RKO (cell line): ENCODE results near the gene SLC7A6.

Experiments
- DNase-seq: peaks from one replicate; pipeline ENCODE4 v3.0.0-alpha.2; 2016; ENCODE audit warnings: low spot score

Gene SLC7A6

DNA sequence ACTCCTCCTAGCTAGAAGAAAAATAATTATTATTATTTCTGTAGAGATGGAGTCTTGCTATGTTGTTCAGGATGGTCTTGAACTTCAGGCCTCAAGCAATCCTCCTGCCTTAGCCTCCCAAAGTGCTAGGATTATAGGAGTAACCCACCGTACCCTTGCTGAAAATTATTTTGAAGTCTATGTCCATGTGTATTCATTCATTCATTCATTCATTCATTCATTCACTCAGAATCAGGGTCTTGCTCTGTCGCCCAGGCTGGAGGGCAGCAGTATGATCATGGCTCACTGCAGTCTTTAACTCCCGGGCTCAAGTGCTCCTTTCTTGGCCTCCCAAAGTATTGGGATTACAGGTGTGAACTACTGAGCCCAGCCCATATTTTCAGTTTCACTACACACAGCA is 42.3 kb downstream of the SLC7A6 start:
- DNase-seq, result no peak

DNA sequence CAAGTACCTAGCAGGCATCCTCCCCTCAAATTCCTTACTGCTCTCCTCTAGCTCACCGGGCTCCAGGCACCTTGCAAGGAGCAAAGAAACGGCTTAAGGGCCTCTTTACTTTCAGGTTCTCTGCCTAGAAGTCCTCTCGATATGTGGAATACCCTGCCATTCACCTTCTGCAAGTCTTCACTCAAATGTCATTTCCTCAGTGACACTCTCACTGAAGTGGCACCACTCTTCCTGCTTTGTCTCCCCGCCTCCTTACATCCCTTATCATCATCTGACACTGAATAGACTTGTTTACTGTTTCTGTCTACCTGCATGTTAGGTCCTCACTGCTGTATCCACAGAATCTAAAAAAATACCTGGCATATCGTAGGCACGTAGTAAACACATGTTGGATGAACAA is 45.5 kb downstream of the SLC7A6 start:
- peak; percentile 13 for DNase-seq

DNA sequence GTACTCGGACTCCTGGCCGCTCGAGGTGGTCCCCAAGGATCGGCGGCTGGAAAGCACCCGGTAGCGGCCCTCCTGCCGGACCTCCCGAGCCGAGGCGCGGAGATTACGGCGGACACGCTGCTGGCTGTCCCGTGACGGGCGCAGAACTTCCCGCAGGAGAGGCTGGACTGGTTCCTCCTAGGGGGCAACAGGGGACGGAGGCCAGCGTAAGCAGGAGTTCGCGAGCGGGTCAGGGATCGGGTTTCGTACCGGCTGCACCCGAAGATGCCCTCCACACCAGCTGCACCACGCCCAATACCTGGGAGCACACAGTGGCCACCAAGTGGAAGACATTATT is 46.1 kb downstream of the SLC7A6 start:
- DNase-seq, result no peak

DNA sequence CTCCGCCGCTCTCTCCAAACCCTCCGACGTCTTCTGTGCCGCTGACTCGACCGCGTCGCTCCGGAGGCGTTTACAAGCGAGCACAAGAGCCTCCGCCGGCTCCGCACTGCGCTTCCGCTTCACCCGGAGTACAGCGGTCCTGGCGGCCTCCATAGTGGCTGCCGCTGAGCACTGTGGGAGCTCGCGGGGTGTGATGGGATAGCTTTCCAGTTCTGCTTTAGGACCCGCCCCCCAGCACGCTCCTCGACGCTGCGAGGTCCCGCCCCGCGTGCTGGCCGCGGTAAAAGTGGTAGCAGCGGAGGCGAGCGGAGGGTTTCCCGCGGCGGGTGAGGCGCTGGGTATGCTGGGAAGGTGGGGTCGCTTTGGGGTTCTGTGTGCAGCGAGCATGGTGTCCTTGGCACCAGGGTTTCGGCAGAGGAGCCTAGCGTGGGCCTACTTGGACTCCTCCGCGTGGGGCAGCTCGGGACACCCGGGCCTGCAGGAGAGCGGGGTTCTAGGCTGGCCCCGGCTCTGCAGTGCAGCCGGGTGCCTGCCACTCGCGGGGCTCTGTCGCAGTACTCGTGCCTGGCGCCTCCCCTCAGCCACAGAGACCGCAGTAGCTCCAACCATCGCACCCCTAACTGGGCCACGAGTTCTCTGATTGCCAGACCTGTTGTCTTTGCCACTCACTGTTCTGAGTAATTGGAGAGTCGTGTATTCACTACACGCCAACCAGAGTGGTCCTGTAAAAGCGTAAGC is 46.6 kb downstream of the SLC7A6 start, which contains the start of the genes PRMT7 and SLC7A6OS:
TSS of gene PRMT7 (plus strand) at position 246 of the 738 bp plus-strand sequence. CDS start 4,961 bp downstream, outside the sequence.
TSS of gene SLC7A6OS (minus strand) at position 173 of the 738 bp plus-strand sequence. CDS start at position 153, 20 bp downstream.
- peak; percentile 94 for DNase-seq

DNA sequence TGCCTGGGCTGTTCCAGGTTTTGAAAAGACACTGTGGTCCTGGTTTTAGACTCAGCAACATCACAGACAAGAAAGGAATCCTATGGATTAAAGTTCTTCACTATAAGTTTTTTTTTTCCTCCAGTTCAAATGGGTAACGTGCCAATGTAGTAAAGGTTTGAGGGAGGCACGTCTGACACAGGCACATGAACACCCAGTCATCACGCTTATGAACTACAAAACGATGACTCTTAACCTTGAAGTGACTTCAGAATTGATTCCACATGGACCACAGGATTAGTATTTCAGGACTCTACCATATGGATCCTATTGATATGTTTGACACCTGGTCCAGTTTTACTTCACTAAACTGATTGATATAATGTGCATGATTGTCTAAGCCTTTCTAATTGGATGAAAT is 48.8 kb downstream of the SLC7A6 start:
- no peak for DNase-seq

DNA sequence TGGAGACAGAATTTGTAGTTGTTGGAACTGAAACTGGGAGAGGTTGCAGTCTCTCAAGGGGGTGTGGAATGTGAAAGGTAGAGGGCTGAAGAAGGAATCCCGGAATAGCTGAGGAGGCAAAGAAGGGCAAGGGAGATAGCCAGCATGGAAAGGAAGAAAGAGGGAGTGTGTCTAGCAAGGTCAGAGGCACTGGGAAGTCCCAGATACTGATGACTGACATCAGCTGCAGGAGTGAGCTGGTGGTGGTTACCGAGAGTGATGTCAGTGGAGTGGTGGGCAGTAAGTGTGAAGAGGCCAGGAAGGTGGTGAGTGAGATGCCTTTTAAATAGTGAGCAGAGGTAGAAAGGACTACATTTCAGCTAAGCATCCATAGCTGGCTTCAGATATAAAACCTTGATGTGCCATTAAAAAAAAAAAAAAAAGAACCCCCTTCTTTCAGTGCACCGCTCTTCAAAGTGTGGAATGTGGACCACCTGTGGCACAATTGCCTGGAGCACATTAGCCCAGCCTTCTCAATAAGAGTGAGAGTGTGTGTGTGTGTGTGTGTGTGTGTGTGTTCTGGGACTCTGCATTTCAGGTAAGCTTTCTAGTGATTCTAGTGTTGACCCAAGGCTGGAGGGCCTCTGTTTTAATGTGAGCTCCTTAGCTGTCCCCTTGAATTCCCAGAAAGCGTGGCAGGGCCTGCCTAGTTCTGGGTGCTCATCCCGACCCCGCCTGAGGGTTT is 55.0 kb downstream of the SLC7A6 start:
- DNase-seq, result no peak

DNA sequence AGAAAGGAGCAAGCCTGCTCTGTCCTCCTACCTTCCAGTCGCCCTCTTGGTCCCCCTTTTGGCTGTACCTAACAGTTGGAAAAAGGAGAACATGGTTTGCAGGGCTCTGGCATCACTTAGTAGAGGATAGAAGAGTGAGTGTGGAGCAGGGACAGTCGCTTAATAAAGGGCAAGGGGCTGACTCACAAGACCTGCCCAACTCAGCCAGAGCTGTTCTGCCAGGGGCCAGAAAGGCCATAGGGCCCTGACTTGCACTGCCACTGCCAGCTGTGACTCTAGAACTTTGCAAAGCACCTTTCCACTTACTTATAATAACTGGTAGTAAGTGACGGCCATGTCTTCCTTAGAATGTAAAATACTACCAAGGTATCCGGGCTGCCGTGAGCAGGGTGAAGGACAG is 60.0 kb downstream of the SLC7A6 start:
- no peak for DNase-seq

DNA sequence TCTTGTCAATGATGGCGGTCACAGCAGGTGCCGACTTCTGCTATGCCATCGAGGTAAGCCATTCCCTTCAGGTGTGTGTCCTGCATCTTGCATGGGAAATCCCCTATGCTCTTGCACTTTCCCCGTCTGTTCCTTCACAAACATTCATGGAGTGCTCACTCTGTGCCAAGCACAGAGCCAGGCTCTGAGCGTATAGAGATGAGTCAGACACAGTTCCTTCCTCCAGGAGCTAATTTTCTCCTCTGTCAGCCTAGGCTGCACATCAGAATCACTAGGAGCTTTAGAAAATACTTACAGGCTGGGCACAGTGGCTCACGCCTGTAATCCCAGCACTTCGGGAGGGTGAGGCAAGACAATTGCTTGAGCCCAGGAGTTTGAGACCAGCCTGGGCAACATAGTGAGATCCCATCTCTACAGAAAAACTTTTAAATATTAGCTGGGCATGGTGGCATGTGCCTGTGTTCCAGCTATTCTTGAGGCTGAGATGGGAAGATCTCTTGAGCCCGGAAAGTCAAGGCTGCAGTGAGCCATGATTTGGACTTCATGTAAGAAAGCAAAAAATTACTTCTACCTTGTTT is 60.5 kb downstream of the SLC7A6 start:
- no peak for DNase-seq

DNA sequence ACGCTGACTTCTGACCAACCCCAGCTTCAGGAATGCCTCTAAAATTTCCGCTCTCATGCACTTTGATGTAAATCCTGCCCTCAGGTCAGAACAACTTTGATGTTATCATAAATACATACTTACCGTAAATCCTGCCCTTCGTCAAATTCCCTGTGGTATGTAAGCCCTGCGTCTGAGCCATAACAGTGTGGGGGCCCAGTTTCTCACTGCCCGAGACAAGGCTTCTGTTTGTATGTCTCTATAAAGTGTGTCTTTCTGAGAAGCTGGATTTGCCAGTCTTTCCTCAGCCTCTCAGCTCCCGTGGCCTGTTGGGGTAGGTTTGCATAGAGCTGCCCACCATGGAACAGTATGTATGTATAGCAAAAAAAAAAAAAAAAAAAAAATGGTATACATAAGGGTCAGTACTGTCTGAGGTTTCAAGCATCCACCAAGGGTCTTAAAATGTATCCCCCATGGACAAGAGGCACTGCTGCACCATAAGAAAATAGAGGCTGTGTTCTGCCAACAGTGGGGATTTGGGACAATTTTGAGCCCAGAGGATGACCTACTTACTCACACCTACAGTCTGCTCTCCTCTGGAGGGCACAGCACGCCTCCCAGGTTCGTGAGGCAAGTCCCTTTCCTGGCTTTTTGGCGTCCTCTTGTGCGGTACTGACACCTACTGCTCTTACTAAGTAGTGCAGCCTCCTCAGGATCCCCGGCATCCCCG is 64.0 kb downstream of the SLC7A6 start:
- peak; percentile 82 for DNase-seq

DNA sequence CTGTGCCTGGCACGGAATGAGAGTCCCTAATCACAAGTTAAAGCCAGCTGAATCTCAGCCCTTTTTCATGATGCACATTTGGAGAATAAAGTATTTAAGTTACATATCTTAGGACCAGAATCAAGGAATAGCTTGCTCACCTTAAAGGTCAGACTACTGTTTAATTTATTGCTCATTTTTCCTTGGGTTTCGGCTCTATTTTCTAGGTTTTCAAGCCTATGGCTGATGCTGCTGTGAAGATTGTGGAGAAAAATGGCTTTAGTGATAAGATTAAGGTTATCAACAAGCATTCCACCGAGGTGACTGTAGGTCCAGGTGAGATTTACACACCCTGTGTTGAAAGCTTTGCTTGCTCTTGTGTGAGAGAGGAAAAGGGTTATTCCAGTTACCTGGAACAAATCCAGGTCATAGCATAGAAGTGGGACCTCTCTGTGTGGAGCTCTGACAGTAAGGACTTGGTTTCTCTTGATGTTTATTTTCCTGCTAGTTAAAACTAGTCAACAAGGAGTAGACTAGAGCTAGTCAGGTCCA is 64.6 kb downstream of the SLC7A6 start:
- no peak for DNase-seq

DNA sequence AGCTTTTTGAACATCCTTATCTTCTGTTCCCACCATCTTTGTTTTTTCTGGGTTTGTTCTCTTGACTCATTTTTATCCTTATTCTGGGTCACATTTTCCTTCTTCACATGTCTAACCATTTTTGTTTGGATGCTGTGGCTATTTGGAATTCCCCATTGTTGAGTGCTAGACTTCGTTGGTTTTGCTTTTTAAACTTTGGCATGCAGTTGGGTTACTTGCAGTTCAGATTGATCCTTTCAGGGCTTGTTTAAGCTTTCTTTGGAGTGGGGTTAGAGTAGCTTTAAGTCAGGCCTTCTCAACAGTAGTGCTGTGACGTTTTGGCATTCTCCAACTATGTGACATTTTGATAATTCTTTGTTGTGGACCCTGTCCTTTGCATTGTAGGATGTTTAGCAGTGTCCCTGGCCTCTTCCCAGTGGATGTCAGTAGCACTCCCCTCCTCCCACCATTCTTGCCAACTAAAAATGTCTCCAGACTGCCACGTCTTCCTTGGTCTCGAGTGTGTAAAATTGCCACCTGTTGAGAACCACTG is 67.6 kb downstream of the SLC7A6 start:
- no peak for DNase-seq

DNA sequence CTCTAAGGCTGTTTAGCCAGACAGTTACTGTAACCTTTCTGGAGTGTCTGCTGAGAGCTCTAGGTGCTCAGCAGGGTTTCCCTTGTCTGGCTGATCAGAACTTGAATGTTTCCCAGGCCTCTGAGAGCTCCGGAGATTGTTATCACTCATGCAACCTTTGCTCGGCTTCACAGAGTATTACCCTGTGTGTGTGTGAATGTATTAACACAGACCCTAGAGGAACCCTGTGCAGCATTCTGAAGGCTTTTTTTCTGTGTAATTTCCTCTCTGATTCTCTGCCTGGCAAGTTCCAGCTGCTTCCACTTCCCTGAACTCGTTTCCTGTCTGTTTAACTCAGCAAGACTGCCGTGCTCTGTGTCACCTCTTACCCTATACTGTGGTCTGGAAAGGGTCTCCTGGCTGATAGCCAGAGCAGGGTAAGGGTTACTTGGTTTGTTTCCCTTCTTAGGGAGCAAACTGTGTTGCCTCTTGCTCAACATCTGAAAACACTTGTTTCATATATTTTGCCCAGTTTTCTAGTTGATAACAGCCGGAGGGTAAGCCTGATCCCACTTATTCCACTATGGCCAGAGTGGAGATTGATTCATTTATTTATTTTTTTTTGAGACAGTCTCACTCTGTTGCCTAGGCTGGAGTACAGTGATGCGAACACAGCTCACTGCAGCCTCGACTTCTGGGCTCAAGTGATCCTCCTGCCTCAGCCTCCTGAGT is 68.2 kb downstream of the SLC7A6 start:
- no peak for DNase-seq

DNA sequence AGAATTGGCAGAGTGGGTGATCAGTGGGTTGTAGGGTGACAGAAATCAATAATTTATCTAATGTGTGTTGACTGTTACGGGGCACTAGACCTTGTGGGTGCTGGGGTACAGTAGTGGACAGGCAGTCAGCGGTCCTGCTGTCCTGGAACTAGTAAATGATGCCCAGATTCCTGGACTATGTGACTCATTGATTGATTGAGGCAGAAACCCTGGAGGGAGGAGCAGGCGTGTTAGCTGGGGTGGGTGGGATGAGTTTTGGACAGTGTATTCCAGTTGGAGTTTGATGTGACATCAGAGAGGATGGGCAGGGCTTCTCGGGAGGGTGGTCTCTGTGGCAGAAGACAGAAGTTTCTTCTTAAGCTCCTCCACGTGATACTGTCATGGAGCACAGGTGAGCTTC is 70.8 kb downstream of the SLC7A6 start:
- DNase-seq, result no peak

DNA sequence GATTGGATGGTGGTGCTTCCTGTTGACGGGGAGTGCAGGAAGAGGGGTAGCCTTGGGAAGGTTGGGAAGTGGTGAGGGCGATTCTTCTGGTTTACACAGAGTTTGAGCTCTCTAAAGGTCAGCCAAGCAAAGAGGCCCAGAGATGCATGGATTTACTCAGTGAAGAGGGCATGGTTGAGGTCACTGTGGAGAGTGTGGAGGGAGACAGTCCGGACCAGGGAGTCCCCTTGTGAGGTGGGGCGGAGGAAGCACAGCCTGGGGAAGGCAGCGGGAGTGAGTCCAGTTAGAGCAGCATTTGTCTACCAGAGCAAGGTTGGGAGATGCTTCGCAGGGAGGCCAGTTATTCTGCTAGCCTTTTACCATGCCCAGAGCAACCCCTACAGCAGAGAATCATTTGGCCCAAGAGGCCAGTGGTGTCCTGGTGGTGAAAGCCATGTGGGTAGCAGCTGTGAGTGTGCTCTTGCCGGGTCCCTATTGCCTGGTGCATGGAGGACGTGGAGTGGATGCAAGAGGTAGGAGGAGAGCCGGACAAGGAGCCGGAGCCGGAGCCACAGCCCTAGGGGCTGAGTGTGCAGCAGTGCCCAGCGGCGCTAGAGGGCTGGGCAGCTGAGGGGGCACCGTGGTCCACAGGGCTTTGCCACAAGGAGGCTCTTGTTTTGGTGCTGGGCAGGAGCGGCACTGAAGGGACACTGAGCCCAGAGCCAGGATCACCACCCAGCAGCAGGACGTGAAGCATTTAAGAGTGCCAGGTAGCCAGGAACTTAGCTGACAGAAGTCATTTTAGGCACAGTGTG is 74.2 kb downstream of the SLC7A6 start:
- DNase-seq, result no peak

DNA sequence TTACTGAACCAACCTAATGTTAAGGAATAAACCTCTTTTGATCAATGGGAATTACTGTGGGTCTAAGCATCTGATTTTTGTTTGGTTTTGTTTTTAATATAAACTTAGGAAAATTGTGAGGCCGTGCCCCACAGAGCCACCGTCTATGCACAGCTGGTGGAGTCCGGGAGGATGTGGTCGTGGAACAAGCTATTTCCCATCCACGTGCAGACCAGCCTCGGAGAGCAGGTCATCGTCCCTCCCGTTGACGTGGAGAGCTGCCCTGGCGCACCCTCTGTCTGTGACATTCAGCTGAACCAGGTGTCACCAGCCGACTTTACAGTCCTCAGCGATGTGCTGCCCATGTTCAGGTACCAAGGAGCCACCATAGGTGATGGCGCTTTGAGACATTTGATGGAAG is 74.9 kb downstream of the SLC7A6 start:
- no peak for DNase-seq

DNA sequence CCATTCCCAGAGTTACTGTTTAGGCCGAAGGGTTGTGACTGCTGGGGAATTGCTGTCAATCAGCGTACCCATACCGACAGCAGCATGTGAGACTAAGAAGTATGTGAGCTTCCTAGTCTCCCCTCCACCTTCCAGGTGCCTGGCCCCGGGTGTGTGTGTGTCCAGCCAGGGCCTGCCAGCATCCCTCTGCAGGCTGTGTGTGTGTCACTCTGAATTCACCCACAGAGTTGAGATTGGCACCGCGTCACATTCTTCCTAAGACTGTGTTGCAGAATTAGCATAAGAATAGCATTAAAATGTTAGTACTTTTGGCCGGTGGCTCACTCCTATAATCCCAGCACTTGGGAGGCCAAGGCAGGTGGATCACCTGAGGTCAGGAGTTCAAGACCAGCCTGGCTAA is 78.3 kb downstream of the SLC7A6 start:
- DNase-seq, result no peak

DNA sequence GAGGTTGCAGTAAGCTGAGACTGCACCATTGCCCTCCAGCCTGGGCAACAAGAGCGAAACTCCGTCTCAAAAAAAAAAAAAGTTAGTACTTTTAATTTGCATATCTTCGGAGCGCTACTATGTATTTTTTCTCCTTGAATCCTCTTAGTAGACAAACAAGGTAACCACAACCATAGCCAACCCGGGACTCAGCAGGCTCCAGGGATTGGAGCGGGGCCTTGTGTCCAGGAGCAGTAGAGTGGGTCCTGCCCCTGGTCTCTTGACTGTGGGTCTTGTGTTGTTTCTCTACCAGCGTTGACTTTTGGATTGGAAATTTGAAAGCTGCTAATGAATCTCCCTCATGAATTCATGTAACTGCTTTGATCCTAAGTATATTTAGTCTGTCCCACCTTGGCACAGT is 78.8 kb downstream of the SLC7A6 start:
- DNase-seq, result no peak

DNA sequence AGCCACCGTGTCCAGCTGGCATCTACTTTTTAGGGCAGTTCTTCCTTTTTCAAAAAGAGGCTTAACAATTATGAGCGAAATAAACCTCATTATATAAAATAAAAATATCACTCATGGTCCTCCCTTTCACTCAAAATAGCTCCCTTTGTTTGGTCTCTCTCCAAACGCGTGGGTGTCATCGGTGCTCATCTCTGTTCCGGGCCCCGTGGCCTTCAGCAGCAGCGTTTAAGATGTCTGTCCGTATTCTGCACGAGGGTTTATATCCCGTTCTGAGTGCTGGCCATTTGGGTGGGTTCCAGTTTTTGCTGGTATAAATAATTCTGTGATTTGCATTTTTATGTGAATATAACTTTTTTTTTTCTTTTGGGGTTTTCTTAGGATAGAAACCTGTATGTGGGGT is 79.9 kb downstream of the SLC7A6 start:
- no peak for DNase-seq

DNA sequence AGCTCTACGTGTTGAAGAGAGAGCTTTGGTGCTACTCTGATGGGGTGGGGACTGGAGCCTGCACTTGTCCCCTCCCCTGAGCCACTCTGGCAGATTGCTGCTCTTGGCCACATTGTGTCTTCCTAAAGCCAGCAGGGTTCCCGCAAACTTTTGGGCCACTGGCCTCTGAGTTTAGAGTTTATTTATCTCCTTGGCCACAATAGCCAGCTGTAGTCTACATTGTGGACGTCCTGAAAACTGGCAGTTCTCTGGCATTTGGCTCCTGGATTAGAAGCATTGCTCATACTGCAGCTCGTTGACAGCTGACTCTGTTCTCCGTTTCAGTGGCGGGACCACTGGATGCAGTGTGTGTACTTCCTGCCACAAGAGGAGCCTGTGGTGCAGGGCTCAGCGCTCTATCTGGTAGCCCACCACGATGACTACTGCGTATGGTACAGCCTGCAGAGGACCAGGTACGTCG is 81.1 kb downstream of the SLC7A6 start:
- DNase-seq, result no peak

DNA sequence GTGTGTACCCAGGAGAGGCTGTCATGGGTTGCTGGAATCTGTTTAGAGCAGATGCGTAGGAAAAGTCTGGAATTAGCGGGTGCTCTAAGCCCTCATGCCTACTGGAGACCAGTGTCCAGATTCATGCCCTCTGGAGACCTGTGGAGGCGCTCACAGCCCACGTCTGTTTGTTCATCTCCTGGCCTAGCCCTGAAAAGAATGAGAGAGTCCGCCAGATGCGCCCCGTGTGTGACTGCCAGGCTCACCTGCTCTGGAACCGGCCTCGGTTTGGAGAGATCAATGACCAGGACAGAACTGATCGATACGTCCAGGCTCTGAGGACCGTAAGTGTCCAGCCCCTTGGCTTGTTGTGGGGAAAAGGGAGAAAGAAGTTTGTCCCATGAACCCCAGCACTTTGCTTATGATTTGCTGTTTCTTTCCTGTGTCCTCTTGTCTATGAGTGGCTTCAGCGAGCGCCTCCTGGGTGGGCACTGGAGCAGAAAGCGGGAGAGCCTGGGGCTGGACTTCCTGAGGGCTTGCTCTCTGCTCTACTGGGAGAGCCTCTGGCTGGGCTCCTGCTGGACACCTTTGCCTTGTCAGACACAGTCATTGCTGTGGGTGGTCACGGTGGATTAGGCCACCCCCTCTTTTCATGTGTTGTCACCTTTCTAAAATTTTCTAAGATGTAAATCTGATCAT is 81.8 kb downstream of the SLC7A6 start:
- DNase-seq, result no peak
